Measurements from ENCODE around the gene FAM13A. TPM values are rescaled to one million over a fixed set of nuclear protein-coding genes. Genes with fewer than 3 reads are reported as not detected.

Gene FAM13A
- total and polyA plus RNA-seq, 10 of the 15 experiments (the other 5 are each of a cell fraction or from before 2014, with no cell fraction given) = 0.05 to 1.8 (median 0.27) TPM; not detected in 1

GRCh38 chr4:88949605-88950004 is 107.4 kb downstream of the FAM13A start:
- in situ Hi-C loops (cut with MboI) = no loop called here
- no TSS peak for BruUV-seq (replicated peaks)
- TF ChIP-seq ZZZ3 (IDR thresholded peaks at IDR 0.05; ENCODE audit: control insufficient read depth, insufficient read length, low read depth) = no peak
- TF ChIP-seq GABPA (IDR thresholded peaks at IDR 0.05; ENCODE audit: low read depth) = no peak
- TF ChIP-seq TCF12 (IDR thresholded peaks at IDR 0.05; ENCODE audit: low read depth, low read length) = no peak
- TF ChIP-seq TAF1 (IDR thresholded peaks at IDR 0.05; ENCODE audit: borderline replicate concordance, low read depth, low read length) = no peak
- TF ChIP-seq SKIL (IDR thresholded peaks at IDR 0.05; ENCODE audit: low read depth, poor library complexity, severe bottlenecking) = no peak
- no peak for TF ChIP-seq ESRRA (IDR thresholded peaks at IDR 0.05; ENCODE audit: low read length)
- no peak for TF ChIP-seq ZBTB40 (IDR thresholded peaks at IDR 0.05; ENCODE audit: borderline replicate concordance)
- TF ChIP-seq CEBPZ (IDR thresholded peaks at IDR 0.05; ENCODE audit: low read depth, low read length) = no peak
- TF ChIP-seq BCL3 (IDR thresholded peaks at IDR 0.05; ENCODE audit: borderline replicate concordance, insufficient read depth, low read depth, low read length, poor library complexity, severe bottlenecking) = no peak
- TF ChIP-seq ZBTB33 (IDR thresholded peaks at IDR 0.05) = no peak

More at GRCh38 chr4:88949605-88950004, 107.4 kb downstream of the FAM13A start:
- no peak overlapping the region for H3K9ac ChIP-seq (ENCODE audit: control insufficient read depth, insufficient read depth, low read length)
- H3K36me3 ChIP-seq (ENCODE audit: control insufficient read depth in 2 of 2, insufficient read depth in 2 of 2, low read length in 1 of 2) = no peaks in the 10 kb centered on the region
- ChIA-PET CTCF (interaction anchor here (1.6 kb wide), 1 partner anchor 16 kb away, joined by 5 read pairs; no protein-coding TSS in a partner anchor), SMC1A (ENCODE audit: uncharacterized antibody, unreplicated experiment) (interaction anchor here (0.9 to 1.4 kb wide), 2 partner anchors 8 to 57 kb away, joined by 3 read pairs; no protein-coding TSS in a partner anchor), POLR2A (interaction anchor here (0.6 kb wide), 1 partner anchor 41 kb away, joined by 4 read pairs; no protein-coding TSS in a partner anchor), RAD21 (ENCODE audit: unreplicated experiment) (no interaction called here)
- H3K9me3 ChIP-seq (replicated peaks; ENCODE audit: control insufficient read depth, insufficient read depth, low read length) = no peaks in the 10 kb centered on the region
- no peak overlapping the region for H2AFZ ChIP-seq (ENCODE audit: control insufficient read depth, low read depth, low read length)
- H4K20me1 ChIP-seq (ENCODE audit: control insufficient read depth, insufficient read depth) = no peaks in the 10 kb centered on the region
- DNase-seq (ENCODE audit: low read depth, low spot score) = no peak
- no peaks in the 10 kb centered on the region for H3K79me2 ChIP-seq (ENCODE audit: control insufficient read depth, insufficient read depth, low read length)
- H3K27me3 ChIP-seq (replicated peaks in 1 of 2; ENCODE audit: control insufficient read depth in 2 of 2, insufficient read depth in 2 of 2, low read length in 1 of 2) = no peaks in the 10 kb centered on the region
- H3K4me1 ChIP-seq (ENCODE audit: control insufficient read depth, insufficient read depth, low read length) = no peaks in the 10 kb centered on the region
- ATAC-seq = no peak
- WGBS (ENCODE audit: insufficient coverage, insufficient replicate concordance, low lambda C conversion rate, missing lambda C conversion rate) = 2% methylated on average over 2 of the region's 2 CpGs
- H3K27ac ChIP-seq (ENCODE audit: control insufficient read depth, insufficient read depth) = no peak overlapping the region
- no peak overlapping the region for H3K4me3 ChIP-seq
- intact Hi-C loops (cut with micrococcal nuclease; ENCODE audit: unreplicated experiment) = no loop called here
- no peak overlapping the region for H3K4me2 ChIP-seq (ENCODE audit: control insufficient read depth, insufficient read depth)
- FAIRE-seq = no peak

All from GM12878 (cell line).